HG02798 (cell line): ENCODE results near the gene ROBO1.

Experiments
- ATAC-seq: cut with Tn5 transposase; IDR thresholded peaks from one replicate; pipeline ENCODE4 v1.9.1; 2021; ENCODE audit warnings: mild to moderate bottlenecking; ENCODE audit not compliant: unreplicated experiment, poor library complexity

The ROBO1 gene

GRCh38 chr3:79038636-79039035, 729.2 kb downstream of the ROBO1 start:
- ATAC-seq = no peak

GRCh38 chr3:79038057-79038456, 729.7 kb downstream of the ROBO1 start:
- ATAC-seq = no peak

GRCh38 chr3:79032686-79033318, 735.0 kb downstream of the ROBO1 start:
- peak; percentile 49 for ATAC-seq

DNA sequence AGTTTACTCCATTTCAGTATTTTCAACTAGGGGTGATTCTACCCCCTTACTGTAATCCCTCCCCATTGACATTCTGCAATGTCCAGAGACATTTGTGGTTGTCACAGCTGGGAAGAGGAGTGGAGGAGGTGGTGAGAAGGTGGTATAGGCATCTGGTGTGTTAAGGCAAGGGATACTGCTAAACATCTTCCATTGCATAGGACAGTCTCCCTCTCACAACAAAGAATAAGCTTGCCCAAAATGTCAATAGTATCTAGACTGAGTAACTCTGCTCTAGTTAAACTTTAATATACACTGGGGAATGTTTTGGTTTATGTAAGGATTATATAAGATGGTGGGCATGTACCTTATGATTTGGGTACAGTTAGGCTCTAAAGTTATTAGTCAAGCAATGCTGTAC, 737.6 kb downstream of the ROBO1 start:
- ATAC-seq = no peak

DNA sequence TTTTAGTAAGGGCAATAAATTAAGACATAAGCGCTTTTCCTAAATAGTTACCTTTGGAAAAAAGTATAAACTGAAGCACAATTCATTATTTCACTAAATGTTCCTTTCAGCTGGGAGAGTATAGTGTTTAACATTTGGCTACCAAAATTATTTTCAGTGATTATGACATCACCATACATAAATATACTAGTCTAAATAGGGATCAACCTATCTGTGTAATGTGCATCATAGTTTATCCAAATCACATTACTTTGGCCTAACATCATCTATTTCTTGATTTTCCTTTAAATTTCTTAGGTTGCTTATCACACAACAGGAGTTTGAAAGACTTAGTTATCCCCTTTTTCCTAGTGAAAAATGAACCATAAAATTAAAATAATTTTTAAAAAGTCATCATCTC, 738.9 kb downstream of the ROBO1 start:
- ATAC-seq = no peak

GRCh38 chr3:79027593-79027992, 740.2 kb downstream of the ROBO1 start:
- ATAC-seq = no peak

DNA sequence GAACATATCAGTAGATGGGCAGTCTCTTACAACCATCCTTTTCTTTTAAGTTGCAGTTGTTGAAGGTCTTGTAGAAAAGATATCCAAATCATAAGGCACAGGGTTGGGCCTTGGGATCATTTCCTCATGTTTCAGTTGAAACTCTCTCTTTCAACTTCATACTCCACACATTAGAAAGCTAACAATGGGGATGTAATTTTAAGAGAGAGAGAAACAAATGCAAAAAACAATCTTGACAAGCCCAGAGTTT, 747.9 kb downstream of the ROBO1 start:
- ATAC-seq = no peak

- ATAC-seq = no peak
These were observed 748.5 kb downstream of the ROBO1 start for GRCh38 chr3:79019137-79019923.

DNA sequence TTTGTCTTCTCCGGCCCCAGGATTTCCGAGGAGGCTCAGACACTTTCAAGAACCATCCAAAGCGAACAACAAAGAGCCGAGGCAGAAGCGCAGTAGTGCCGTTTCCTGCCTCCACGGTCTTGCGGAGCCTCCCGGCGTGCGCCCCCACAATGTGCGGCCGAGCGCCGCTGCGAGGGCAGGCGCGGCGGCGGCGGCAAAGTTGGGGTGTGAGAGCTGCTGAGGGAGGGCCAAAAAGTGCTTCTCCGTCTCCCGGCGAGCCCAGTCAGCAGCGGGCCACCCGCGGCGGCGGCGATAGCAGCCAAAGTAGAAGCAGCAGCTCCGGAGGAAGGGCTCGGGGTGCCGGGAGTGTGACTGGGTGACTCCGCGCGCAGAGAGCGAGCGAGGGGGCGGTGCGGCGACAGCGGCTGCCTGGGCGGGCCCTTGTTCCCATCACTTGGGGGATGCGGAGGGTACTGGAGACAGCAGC, 749.1 kb downstream of the ROBO1 start:
- no peak for ATAC-seq

DNA sequence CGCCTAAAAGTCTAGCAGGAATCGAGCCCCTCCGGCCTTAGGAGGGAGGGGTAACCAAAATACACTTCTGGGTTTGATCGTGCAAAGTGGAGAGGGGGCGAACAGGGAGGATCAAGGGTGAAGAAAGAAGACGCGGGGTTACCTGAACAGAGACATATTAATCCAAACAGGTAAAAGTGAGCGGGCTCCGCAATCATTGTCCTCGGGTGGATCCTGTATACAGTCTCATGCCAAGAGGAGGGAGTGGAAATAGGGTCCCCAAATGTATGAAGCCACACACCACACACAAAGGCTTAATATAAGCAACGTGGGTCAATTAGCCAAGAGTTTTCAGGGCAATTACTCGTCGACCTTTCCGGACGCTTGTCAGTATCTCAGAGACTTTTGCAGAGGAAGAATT, 749.5 kb downstream of the ROBO1 start:
- ATAC-seq = no peak

DNA sequence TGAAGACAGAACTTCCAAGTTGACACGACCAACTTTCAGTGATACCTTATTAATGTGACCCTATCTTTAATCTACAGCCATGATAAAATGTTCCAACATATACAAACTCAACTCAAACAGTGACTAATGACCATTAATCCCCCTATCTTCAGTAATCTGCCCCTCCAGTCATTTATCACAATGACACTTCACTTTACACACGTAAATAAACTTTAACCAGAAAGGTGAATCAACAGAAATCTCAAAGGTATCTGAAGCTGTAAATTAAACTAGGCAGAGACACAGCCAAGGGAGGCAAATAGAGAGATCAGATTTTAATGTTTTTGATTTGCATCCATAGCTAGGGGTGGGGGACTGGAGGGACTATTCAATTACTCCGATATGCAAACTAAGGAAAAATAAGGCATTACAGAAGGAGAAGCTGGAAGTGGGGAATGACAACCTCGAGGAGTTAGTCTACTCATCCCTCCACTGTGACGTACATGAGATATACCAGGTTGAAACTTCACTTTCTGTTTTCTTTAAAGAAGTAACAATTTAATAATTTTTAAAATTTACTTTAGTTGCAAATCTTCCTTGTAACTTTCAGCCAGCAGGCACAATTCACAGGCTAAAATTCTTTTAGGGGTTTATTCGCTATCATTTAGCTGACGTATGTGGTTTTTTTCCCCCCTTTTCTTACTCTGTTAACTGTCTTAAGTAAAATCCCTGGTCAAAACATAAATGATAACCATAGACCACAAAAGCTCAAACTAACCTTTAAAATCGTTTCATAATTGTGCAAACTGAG, 751.0 kb downstream of the ROBO1 start:
- no peak for ATAC-seq

DNA sequence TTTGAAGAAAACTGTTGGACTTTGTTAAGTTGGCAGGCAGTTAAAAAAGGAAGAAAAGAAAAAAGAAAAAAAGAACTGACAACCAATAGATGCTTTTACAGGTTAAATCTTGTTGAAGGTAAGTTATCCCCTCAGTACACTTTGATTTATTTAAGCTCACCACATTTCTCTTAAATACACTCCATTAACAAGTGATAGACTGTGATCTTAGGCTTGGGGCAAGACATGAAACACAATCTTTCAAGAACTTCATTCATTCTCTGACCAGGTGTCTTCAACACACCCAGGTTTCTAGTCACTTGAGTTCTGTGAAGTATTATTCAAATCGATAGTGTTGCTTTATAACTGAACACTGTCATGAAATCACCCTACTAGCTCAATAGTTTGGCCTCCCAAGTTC, 751.9 kb downstream of the ROBO1 start:
- ATAC-seq = no peak

GRCh38 chr3:79012946-79013362, 754.8 kb downstream of the ROBO1 start:
- ATAC-seq = no peak

- ATAC-seq = no peak
These were observed 755.3 kb downstream of the ROBO1 start for GRCh38 chr3:79012530-79012913.

- no peak for ATAC-seq
These were observed 755.8 kb downstream of the ROBO1 start for GRCh38 chr3:79011821-79012529.

- ATAC-seq = no peak
These were observed 757.9 kb downstream of the ROBO1 start for GRCh38 chr3:79009861-79010260.

DNA sequence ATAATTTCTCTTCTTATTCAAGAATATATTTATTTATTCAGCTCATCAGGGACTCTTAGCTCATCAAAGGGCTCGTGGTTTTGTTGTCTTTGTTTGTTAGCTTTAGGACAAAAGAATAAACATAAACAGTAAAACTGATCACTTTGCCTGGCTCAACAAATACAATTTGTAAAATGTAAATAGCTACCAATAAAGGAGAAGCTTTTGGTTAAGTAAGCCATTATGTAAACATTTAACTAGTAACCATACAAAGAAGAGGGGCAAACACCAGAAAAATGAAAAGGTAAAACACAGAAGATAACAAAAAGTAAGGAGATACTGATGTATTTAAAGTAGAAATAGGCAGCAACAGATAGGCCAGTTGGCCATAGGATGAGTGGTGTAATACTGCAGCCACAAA, 761.7 kb downstream of the ROBO1 start:
- no peak for ATAC-seq

DNA sequence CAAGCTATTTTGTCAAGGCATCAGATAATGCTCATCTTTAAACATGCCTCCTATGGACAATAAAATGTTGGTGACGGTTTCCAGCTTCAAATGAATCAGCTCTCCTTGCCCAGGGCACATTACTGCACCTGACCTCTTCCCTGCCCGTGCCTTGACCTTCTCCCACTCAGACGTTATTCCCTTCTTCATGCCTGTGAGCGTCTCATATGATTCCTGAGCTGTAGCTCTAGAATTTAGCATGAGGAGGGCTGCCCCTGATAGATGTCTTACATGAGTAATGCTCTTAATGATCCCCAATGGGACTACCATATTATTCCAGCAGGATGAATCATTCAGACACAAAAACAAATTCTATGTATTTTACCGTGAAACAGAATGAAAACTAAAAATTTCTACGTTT, 762.7 kb downstream of the ROBO1 start:
- no peak for ATAC-seq

GRCh38 chr3:79003994-79004393, 763.8 kb downstream of the ROBO1 start:
- no peak for ATAC-seq

GRCh38 chr3:79002465-79003372, 765.1 kb downstream of the ROBO1 start:
- ATAC-seq = no peak
